H1 (cell line): ENCODE results near the gene GNLY. TPM values are rescaled to one million over a fixed set of nuclear protein-coding genes. Genes with fewer than 3 reads are reported as not detected.
A peak's percentile ranks its signal among the peaks of the same experiment; 100 is the strongest.

Experiments used
- CTCF ChIA-PET: fragments of 300-600 bp; sonication (Branson Sonifier 250); formaldehyde crosslinking; loops from one replicate; lab custom pipeline; 2021; ENCODE audit not compliant: partially characterized antibody; lab: Charles Lee
- POLR2A ChIA-PET: fragments of 300-600 bp; sonication (Branson Sonifier 250); formaldehyde crosslinking; loops from one replicate; lab custom pipeline; 2021; ENCODE audit warnings: inconsistent platforms; ENCODE audit not compliant: partially characterized antibody; lab: Charles Lee
- DNase-seq, 2 experiments: peaks; one replicate each; pipeline versions ENCODE4 v3.0.0 to v3.0.0-alpha.2; 2010 to 2022; ENCODE audit warnings: low spot score in 2 of 2, low read depth in 1 of 2, mixed read lengths in 1 of 2
- FAIRE-seq: peaks from 2 replicates; lab custom pipeline; 2011; peaks lifted over from hg19 to GRCh38; lab: Jason Lieb, UNC
- H2AFZ ChIP-seq: 2 replicates; pipeline ENCODE4 v1.8.1; 2012; ENCODE audit warnings: low read length, inconsistent platforms
- H2AK5ac ChIP-seq: 2 replicates; pipeline ENCODE4 v1.6.1; 2013; ENCODE audit warnings: low read depth, low read length
- H2BK120ac ChIP-seq: replicated peaks from 2 replicates; pipeline ENCODE3; 2013; ENCODE audit warnings: low read depth, low read length, inconsistent platforms
- H2BK12ac ChIP-seq: 2 replicates; pipeline ENCODE4 v1.6.1; 2013; ENCODE audit warnings: low read depth, low read length
- H2BK15ac ChIP-seq: 2 replicates; pipeline ENCODE4 v1.6.1; 2013; ENCODE audit warnings: low read length
- H2BK20ac ChIP-seq: 2 replicates; pipeline ENCODE4 v1.6.1; 2013; ENCODE audit warnings: low read length
- H2BK5ac ChIP-seq: 2 replicates; pipeline ENCODE4 v1.6.1; 2013; ENCODE audit warnings: low read depth, low read length
- H3K14ac ChIP-seq: 2 replicates; pipeline ENCODE4 v1.6.1; 2013; ENCODE audit warnings: inconsistent platforms; ENCODE audit not compliant: insufficient read length
- H3K18ac ChIP-seq: 2 replicates; pipeline ENCODE4 v1.6.1; 2013; ENCODE audit warnings: low read length; ENCODE audit errors: extremely low read depth
- H3K23ac ChIP-seq: 2 replicates; pipeline ENCODE4 v1.6.1; 2013; ENCODE audit warnings: inconsistent platforms; ENCODE audit not compliant: insufficient read length
- H3K23me2 ChIP-seq: 2 replicates; pipeline ENCODE4 v1.6.1; 2013; ENCODE audit warnings: low read depth, low read length
- H3K27ac ChIP-seq: 2 replicates; pipeline ENCODE4 v1.6.1; 2011; ENCODE audit warnings: low read depth, low read length, inconsistent platforms
- H3K27me3 ChIP-seq, 4 experiments: replicated peaks in 1 of 4; 1 replicate in 1 of 4; 2 replicates in 3 of 4; pipeline versions ENCODE4 v1.6.1 to v1.8.1; 2011 to 2013; ENCODE audit warnings: low read length in 3 of 4, mild to moderate bottlenecking in 3 of 4, inconsistent platforms in 2 of 4, mixed read lengths in 2 of 4, moderate library complexity in 1 of 4; ENCODE audit not compliant: control insufficient read depth in 3 of 4, insufficient read depth in 3 of 4; ENCODE audit errors: extremely low read depth in 1 of 4
- H3K36me3 ChIP-seq, 4 experiments: 2 replicates each; pipeline versions ENCODE4 v1.6.1 to v1.8.1; 2011 to 2013; ENCODE audit warnings: mild to moderate bottlenecking in 4 of 4, low read length in 3 of 4, moderate library complexity in 2 of 4, control low read depth in 1 of 4, inconsistent platforms in 1 of 4; ENCODE audit not compliant: insufficient read depth in 4 of 4, control insufficient read depth in 2 of 4
- H3K4ac ChIP-seq: replicated peaks from 2 replicates; pipeline ENCODE3; 2013; ENCODE audit warnings: low read length, low read depth, mixed read lengths, inconsistent platforms; ENCODE audit not compliant: insufficient read length
- H3K4me1 ChIP-seq, 4 experiments: replicated peaks in 1 of 4; 1 replicate in 1 of 4; 2 replicates in 3 of 4; pipeline versions ENCODE4 v1.6.1 to v1.8.1; 2011 to 2013; ENCODE audit warnings: low read length in 3 of 4, inconsistent platforms in 2 of 4, mixed read lengths in 1 of 4; ENCODE audit not compliant: insufficient read depth in 4 of 4, control insufficient read depth in 3 of 4
- H3K4me2 ChIP-seq, 2 experiments: 2 replicates each; pipeline versions ENCODE4 v1.6.1 to v1.8.1; 2011 to 2013; ENCODE audit warnings: low read depth in 2 of 2, low read length in 2 of 2, control low read depth in 1 of 2, inconsistent platforms in 1 of 2, mild to moderate bottlenecking in 1 of 2; ENCODE audit not compliant: insufficient read depth in 1 of 2
- H3K4me3 ChIP-seq, 4 experiments: fragments of 200-600, 300-600 bp in 1 of 4; sonication (generic), shearing (Covaris generic), sonication (Bioruptor Twin) in 1 of 4; 2 replicates each; pipeline versions ENCODE4 v1.5.1 to v1.8.1; 2011 to 2016; ENCODE audit warnings: low read length in 4 of 4, low read depth in 3 of 4, control low read depth in 2 of 4, inconsistent platforms in 2 of 4, mild to moderate bottlenecking in 2 of 4, mixed read lengths in 1 of 4, moderate library complexity in 1 of 4; ENCODE audit not compliant: insufficient read depth in 2 of 4; ENCODE audit errors: extremely low read depth in 1 of 4
- H3K56ac ChIP-seq: replicated peaks from 2 replicates; pipeline ENCODE3; 2013; ENCODE audit warnings: low read depth, mild to moderate bottlenecking, mixed read lengths, low read length, inconsistent platforms; ENCODE audit not compliant: insufficient read length
- H3K79me1 ChIP-seq: 2 replicates; pipeline ENCODE4 v1.6.1; 2013; ENCODE audit warnings: low read depth, low read length, control low read depth
- H3K79me2 ChIP-seq, 2 experiments: 2 replicates each; pipeline versions ENCODE4 v1.6.1 to v1.8.1; 2012 to 2013; ENCODE audit warnings: low read length in 2 of 2, mild to moderate bottlenecking in 2 of 2, inconsistent platforms in 1 of 2; ENCODE audit not compliant: insufficient read depth in 2 of 2, control insufficient read depth in 1 of 2
- H3K9ac ChIP-seq, 4 experiments: replicated peaks in 1 of 4; 1 replicate in 1 of 4; 2 replicates in 3 of 4; pipeline versions ENCODE4 v1.6.1 to v1.8.1; 2011 to 2013; ENCODE audit warnings: low read depth in 3 of 4, low read length in 3 of 4, control low read depth in 2 of 4, mild to moderate bottlenecking in 2 of 4, moderate library complexity in 2 of 4, inconsistent platforms in 1 of 4; ENCODE audit errors: extremely low read depth in 1 of 4
- H3K9me3 ChIP-seq, 2 experiments: 2 replicates each; pipeline versions ENCODE4 v1.6.1 to v1.8.1; 2012 to 2013; ENCODE audit warnings: mild to moderate bottlenecking in 2 of 2, moderate library complexity in 2 of 2, control low read depth in 1 of 2, inconsistent platforms in 1 of 2, low read depth in 1 of 2, low read length in 1 of 2, mixed read lengths in 1 of 2; ENCODE audit not compliant: insufficient read depth in 2 of 2
- H4K20me1 ChIP-seq, 2 experiments: replicated peaks in 1 of 2; 2 replicates each; pipeline versions ENCODE3 to v1.8.1; 2011 to 2013; ENCODE audit warnings: inconsistent platforms in 2 of 2, low read length in 2 of 2, mild to moderate bottlenecking in 1 of 2; ENCODE audit not compliant: insufficient read depth in 2 of 2, control insufficient read depth in 1 of 2
- H4K5ac ChIP-seq: 2 replicates; pipeline ENCODE4 v1.6.1; 2013; ENCODE audit warnings: low read length, low read depth, mixed read lengths, inconsistent platforms; ENCODE audit not compliant: insufficient read length
- H4K8ac ChIP-seq: 2 replicates; pipeline ENCODE4 v1.8.0; 2013; ENCODE audit warnings: mild to moderate bottlenecking, moderate library complexity, low read length, inconsistent platforms; ENCODE audit not compliant: insufficient read depth; ENCODE audit errors: extremely low read depth
- H4K91ac ChIP-seq: replicated peaks from 2 replicates; pipeline ENCODE3; 2013; ENCODE audit warnings: low read length, mixed read lengths, inconsistent platforms; ENCODE audit not compliant: insufficient read length
- CBX5 ChIP-seq: fragments of 300-800, 300-1000 bp; sonication (generic); IDR thresholded peaks from 2 replicates; pipeline ENCODE4 v1.7.1; 2016; ENCODE audit warnings: antibody characterized with exemption, low read length, low read depth
- GABPA ChIP-seq: IDR thresholded peaks from 2 replicates; pipeline ENCODE4 v1.6.1; 2011; ENCODE audit warnings: mild to moderate bottlenecking, low read length, moderate library complexity, borderline replicate concordance; ENCODE audit not compliant: insufficient read depth
- RAD21 ChIP-seq, 2 experiments: IDR thresholded peaks in 1 of 2; conservative IDR thresholded peaks in 1 of 2; 2 replicates each; pipeline ENCODE4 v1.6.1; 2011; ENCODE audit warnings: low read depth in 2 of 2, low read length in 2 of 2, improper control_type of control experiment in 1 of 2, inconsistent platforms in 1 of 2, mild to moderate bottlenecking in 1 of 2, moderate library complexity in 1 of 2
- SIN3A ChIP-seq, 2 experiments: IDR thresholded peaks in 1 of 2; conservative IDR thresholded peaks in 1 of 2; 2 replicates each; pipeline ENCODE4 v1.6.1; 2011 to 2012; ENCODE audit warnings: low read length in 2 of 2, improper control_type of control experiment in 1 of 2, low read depth in 1 of 2, mild to moderate bottlenecking in 1 of 2
- TCF12 ChIP-seq: IDR thresholded peaks from 2 replicates; pipeline ENCODE4 v1.6.1; 2011; ENCODE audit warnings: low read depth, mild to moderate bottlenecking, low read length
- TEAD4 ChIP-seq: IDR thresholded peaks from 2 replicates; pipeline ENCODE4 v1.6.1; 2012; ENCODE audit warnings: low read depth, low read length, inconsistent platforms, mixed read lengths
- YY1 ChIP-seq: IDR thresholded peaks from 2 replicates; pipeline ENCODE4 v1.6.1; 2011; ENCODE audit warnings: low read depth, mild to moderate bottlenecking, low read length
- WGBS, 2 experiments: shearing (Covaris generic) in 1 of 2; methylation state at CpG; one replicate each; pipeline versions ENCODE4 v1.1.6 to v1.1.7; 2013 to 2015; ENCODE audit warnings: low lambda C conversion rate in 2 of 2, mixed read lengths in 2 of 2, inconsistent platforms in 1 of 2, low coverage in 1 of 2, missing lambda C conversion rate in 1 of 2; ENCODE audit not compliant: insufficient replicate concordance in 2 of 2, insufficient coverage in 1 of 2, insufficient read length in 1 of 2; ENCODE audit errors: extremely low coverage in 1 of 2, missing lambda C conversion rate in 1 of 2; 5-methylcytosine and 5-hydroxymethylcytosine counted together
- polyA plus RNA-seq, 7 experiments: library from polyadenylated mRNA; depleted of rRNA in 3 of 7; stranded (reverse) in 5 of 7; unstranded in 2 of 7; fragments of >200 nt in 5 of 7; fragments of 200-250 nt in 2 of 7; gene quantifications; 1 replicate in 5 of 7; 2 replicates in 1 of 7; 4 replicates in 1 of 7; pipeline versions ENCODE4 v1.2.1 to v1.2.3, GENCODE V29; 2011 to 2013; ENCODE audit warnings: missing spikeins in 2 of 7, mixed read lengths in 2 of 7
- total RNA-seq: library from RNA; stranded (reverse); fragmentation: NEBNext Ultra II Directional; extraction: Animal tissue kit (Norgen Biotek cat#: 25700); gene quantifications from 2 replicates; pipeline ENCODE4 v1.2.1, GENCODE V29; 2021
- TF ChIP-seq, protein P1 (sequence below), 3 experiments: IDR thresholded peaks; 1 replicate in 2 of 3; 2 replicates in 1 of 3; pipeline versions ENCODE4 v1.5.1 to v1.6.1; 2011; ENCODE audit warnings: low read length in 3 of 3, mild to moderate bottlenecking in 3 of 3, inconsistent platforms in 2 of 3, low read depth in 1 of 3, moderate library complexity in 1 of 3; ENCODE audit not compliant: insufficient read depth in 1 of 3; ENCODE audit errors: control extremely low read depth in 1 of 3

Gene GNLY
- total and polyA plus RNA-seq, 2 of the 8 experiments (the other 6 are each of a cell fraction or from before 2014, with no cell fraction given), result 0.03 TPM; not detected in 1

DNA sequence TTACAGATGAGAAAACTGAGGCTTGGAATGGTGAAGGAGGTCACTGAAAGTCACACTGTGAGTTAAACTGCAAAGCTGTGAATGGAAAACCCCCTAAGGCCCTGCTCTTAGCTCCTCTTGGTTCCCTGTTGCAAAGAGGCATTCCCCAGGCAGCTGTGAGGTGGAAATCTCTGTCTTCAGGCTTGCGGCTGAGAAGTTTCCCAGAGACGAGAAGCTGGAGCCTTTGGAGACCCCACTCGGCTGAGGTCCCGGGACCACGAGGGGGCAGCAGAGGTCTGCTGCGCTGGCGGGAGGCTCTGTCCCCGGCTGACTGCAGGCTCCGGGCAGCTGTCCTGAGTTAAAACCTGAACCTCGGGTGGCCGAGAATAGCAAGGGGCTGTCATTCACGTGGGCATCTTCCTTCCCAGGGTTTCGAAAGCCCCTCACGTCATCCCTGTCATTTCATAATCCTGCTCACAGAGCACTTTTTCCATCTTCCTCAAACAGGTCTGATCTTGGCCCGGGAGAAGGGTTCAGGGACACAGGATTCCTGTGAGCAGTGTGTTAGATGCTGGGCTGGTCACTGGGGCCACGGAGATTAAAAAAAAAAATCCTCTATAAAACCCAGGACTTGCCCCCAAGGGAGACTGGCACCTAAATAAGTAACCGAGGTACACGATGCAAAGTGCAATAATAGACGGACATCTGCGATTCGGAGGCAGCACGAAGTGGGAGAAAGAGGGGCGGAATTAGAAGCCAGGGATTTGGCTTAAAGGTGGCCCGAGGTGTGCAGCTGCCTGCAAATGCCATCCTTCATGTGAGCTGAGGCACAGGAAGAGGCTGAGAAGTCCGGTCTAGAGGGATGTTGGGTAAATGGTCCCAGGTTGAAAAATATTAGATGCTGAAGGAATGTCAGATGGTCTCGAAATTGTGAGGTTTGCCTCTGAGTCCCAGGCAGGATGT is 35.0 kb downstream of the GNLY start:
- 51% methylated on average over 26 of the region's 26 CpGs; no CpG with 5 or more reads in 1 of the 2 experiments for WGBS, 2 experiments
- H2BK12ac ChIP-seq, result no peak overlapping the region
- H4K5ac ChIP-seq, result no peak overlapping the region
- H3K36me3 ChIP-seq, result no peaks in the 10 kb centered on the region
- no peaks in the 10 kb centered on the region for H3K9me3 ChIP-seq
- no peak overlapping the region for H2BK20ac ChIP-seq
- no peak overlapping the region for H3K27ac ChIP-seq
- no peak overlapping the region for H3K14ac ChIP-seq
- FAIRE-seq, result peak; percentile 82
- no peak overlapping the region for H3K9ac ChIP-seq
- H2BK120ac ChIP-seq, result no peak overlapping the region
- no peak overlapping the region for H4K91ac ChIP-seq
- H3K27me3 ChIP-seq, result no peaks in the 10 kb centered on the region
- no peak overlapping the region for H3K4me3 ChIP-seq
- H3K4me2 ChIP-seq, result no peak overlapping the region
- no peak overlapping the region for H3K56ac ChIP-seq
- no peak overlapping the region for H2BK15ac ChIP-seq
- H3K79me1 ChIP-seq, result no peaks in the 10 kb centered on the region
- no peaks in the 10 kb centered on the region for H3K79me2 ChIP-seq
- no peak overlapping the region for H3K18ac ChIP-seq
- no peak overlapping the region for H2AFZ ChIP-seq
- peak; percentile 71 to 95 for DNase-seq
- H2AK5ac ChIP-seq, result no peak overlapping the region
- CTCF ChIA-PET, result interaction anchor here (0.7 to 2.5 kb wide), 45 partner anchors 9 to 351 kb away, joined by 3 to 97 read pairs (median 5); no protein-coding TSS in a partner anchor
- no peak overlapping the region for H3K23ac ChIP-seq
- POLR2A ChIA-PET, result interaction anchor here (1.0 kb wide), 1 partner anchor 11 kb away, joined by 3 read pairs; no protein-coding TSS in a partner anchor
- no peak overlapping the region for H4K8ac ChIP-seq
- no peak overlapping the region for H2BK5ac ChIP-seq
- H3K23me2 ChIP-seq, result no peaks in the 10 kb centered on the region
- H4K20me1 ChIP-seq, result no peaks in the 10 kb centered on the region
- no peak overlapping the region for H3K4ac ChIP-seq
- H3K4me1 ChIP-seq, result no peaks in the 10 kb centered on the region
- TF ChIP-seq CBX5, result no peak
- TF ChIP-seq, protein P1, sequence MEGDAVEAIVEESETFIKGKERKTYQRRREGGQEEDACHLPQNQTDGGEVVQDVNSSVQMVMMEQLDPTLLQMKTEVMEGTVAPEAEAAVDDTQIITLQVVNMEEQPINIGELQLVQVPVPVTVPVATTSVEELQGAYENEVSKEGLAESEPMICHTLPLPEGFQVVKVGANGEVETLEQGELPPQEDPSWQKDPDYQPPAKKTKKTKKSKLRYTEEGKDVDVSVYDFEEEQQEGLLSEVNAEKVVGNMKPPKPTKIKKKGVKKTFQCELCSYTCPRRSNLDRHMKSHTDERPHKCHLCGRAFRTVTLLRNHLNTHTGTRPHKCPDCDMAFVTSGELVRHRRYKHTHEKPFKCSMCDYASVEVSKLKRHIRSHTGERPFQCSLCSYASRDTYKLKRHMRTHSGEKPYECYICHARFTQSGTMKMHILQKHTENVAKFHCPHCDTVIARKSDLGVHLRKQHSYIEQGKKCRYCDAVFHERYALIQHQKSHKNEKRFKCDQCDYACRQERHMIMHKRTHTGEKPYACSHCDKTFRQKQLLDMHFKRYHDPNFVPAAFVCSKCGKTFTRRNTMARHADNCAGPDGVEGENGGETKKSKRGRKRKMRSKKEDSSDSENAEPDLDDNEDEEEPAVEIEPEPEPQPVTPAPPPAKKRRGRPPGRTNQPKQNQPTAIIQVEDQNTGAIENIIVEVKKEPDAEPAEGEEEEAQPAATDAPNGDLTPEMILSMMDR (IDR thresholded peaks at IDR 0.05; ENCODE audit: control extremely low read depth in 1 of 3, insufficient read depth in 1 of 3, low read depth in 1 of 3, low read length in 3 of 3), result peak; percentile 84 to 98 (median 95)
- 0 out of 2 replicates have a peak, but pooled peaks have one; percentile 35 for TF ChIP-seq TCF12
- peak; percentile 99 to 100 for TF ChIP-seq RAD21 (IDR thresholded peaks at IDR 0.05 in 1 of 2, conservative IDR thresholded peaks at IDR 0.05 in 1 of 2; ENCODE audit: low read depth in 2 of 2, low read length in 2 of 2)
- TF ChIP-seq GABPA, result no peak
- 0 out of 2 replicates have a peak, but pooled peaks have one; percentile 25 for TF ChIP-seq YY1
- TF ChIP-seq SIN3A (conservative IDR thresholded peaks at IDR 0.05 in 1 of 2, IDR thresholded peaks at IDR 0.05 in 1 of 2; ENCODE audit: low read depth in 1 of 2, low read length in 2 of 2), result peak in 1 of 2 experiments; percentile 42; a peak in 1 of 4 replicates
- no peak for TF ChIP-seq TEAD4
